BLaER1 treated with 17β-estradiol and CSF1 and Interleukin-3, amounts not matched to agents 10 nM and 100 nM (cell line): ENCODE data around the gene HELZ2.
A peak's percentile ranks its signal among the peaks of the same experiment; 100 is the strongest.

Source experiments
- H3K27ac ChIP-seq, 11 experiments: shearing (Covaris generic); formaldehyde crosslinking; 2 replicates each; pipeline ENCODE4 v1.8.1; 2022
- H3K27me3 ChIP-seq, 11 experiments: shearing (Covaris generic); formaldehyde crosslinking; 2 replicates each; pipeline ENCODE4 v1.8.1; 2022
- H3K36me3 ChIP-seq, 11 experiments: shearing (Covaris generic); formaldehyde crosslinking; 2 replicates each; pipeline ENCODE4 v1.8.1; 2022
- H3K4me1 ChIP-seq, 10 experiments: shearing (Covaris generic); formaldehyde crosslinking; 2 replicates each; pipeline ENCODE4 v1.8.1; 2022
- H3K4me2 ChIP-seq, 11 experiments: shearing (Covaris generic); formaldehyde crosslinking; 2 replicates each; pipeline ENCODE4 v1.8.1; 2022
- H3K4me3 ChIP-seq, 10 experiments: shearing (Covaris generic); formaldehyde crosslinking; 2 replicates each; pipeline ENCODE4 v1.8.1; 2022
- H3K9ac ChIP-seq, 11 experiments: shearing (Covaris generic); formaldehyde crosslinking; 2 replicates each; pipeline ENCODE4 v1.8.1; 2022
- H3K9me3 ChIP-seq, 11 experiments: shearing (Covaris generic); formaldehyde crosslinking; replicated peaks in 1 of 11; 2 replicates each; pipeline ENCODE4 v1.8.1; 2022
- H4K20me1 ChIP-seq, 11 experiments: shearing (Covaris generic); formaldehyde crosslinking; 2 replicates each; pipeline ENCODE4 v1.8.1; 2022
- Cebpa-rat ChIP-seq, 11 experiments: shearing (Covaris generic); IDR thresholded peaks; 2 replicates each; pipeline ENCODE4 v1.8.1; 2022

Gene HELZ2

DNA sequence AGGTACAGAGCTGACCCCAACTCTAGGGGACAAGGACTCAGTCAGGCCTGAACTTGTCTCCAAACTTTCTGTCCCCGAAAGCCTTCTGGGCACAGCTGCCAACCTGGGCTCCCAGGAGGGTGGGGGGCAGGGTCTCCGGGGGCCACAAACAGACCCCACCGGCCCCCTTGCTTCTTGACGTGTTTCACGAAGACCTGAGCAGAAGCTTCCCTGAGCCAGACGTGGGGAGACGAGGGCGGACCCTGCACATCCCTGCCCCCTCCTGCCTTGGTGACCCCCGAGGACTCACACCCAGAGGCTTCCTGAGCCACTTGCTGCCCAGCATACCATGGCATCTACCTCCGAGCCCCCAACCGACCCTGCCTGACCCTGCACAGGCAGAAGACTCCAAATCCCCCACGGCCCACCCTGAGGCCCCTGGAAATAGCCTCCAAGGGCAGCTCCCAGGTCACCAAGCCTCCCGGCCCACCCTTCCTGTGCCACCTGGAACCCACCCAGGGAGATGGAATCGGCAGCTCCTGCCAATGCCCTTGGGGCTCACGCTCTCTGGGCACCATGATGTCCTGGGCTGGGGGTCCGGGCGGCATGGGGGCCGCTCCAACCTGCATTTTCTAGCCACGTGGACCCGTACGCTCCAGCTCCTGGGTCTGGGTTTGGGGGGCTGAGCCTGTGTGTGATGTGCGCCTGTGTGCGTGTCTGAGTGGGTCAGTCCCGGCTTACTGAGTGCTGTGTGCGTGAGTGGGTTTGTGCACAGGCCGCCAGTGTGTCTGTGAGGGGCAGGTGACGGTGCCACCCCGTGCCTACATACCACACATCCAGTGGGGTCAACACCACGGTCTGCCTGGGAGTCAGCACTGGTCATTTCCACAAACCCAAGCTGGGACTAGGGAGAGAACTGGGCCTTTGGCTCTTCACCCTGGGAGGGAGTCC, 34.3 kb downstream of the HELZ2 start:
- Histone ChIP-seq H4K20me1 (peaks cover 0 to 59% (median 14%) of the 10 kb centered on the region in 11 experiments; a peak in 12 of 22 replicates), H3K27me3 (peaks cover 19 to 56% (median 38%) of the 10 kb centered on the region in 11 experiments), H3K4me1 (peaks cover 13 to 65% (median 59%) of the 10 kb centered on the region in 10 experiments), H3K4me3 (no peak overlapping the region), H3K9ac (0 out of 22 replicates have a peak overlapping the region, but pooled peaks of 1 of the 11 experiments have one; percentile 4), H3K4me2 (peak overlapping the region in 9 of 11 experiments; percentile 15 to 50 (median 47); a peak in 14 of 22 replicates), H3K36me3 (no peaks in the 10 kb centered on the region), H3K9me3 (no peaks in the 10 kb centered on the region), H3K27ac (no peak overlapping the region)
- TF ChIP-seq Cebpa-rat (IDR thresholded peaks at IDR 0.05): no peak

DNA sequence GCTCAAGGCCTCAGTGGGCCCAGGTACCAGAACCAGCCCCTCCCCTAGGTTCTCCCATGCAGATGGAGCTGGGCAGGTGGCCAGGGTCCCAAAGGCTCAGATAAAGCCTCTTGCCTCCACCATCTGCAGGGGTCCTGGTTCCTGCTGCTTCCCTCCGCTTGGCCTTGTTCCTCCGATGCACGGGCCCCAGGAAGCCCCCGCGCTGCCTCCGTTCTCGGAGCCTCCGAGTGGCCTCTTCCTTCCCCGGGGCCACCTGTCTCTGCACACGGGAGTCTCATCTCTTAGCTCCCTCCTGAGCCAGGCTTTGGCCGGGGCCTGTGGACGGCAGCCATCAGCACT, 35.0 kb downstream of the HELZ2 start:
- Histone ChIP-seq H3K36me3 (no peaks in the 10 kb centered on the region), H3K4me1 (peaks cover 13 to 72% (median 66%) of the 10 kb centered on the region in 10 experiments), H3K9ac (0 out of 22 replicates have a peak overlapping the region, but pooled peaks of 1 of the 11 experiments have one; percentile 4), H3K27ac (no peak overlapping the region), H3K27me3 (peaks cover 16 to 56% (median 38%) of the 10 kb centered on the region in 11 experiments; a peak in 21 of 22 replicates), H4K20me1 (peaks cover 0 to 59% (median 9%) of the 10 kb centered on the region in 11 experiments; a peak in 10 of 22 replicates), H3K4me2 (peak overlapping the region in 9 of 11 experiments; percentile 14 to 50 (median 47); a peak in 13 of 22 replicates), H3K4me3 (no peak overlapping the region), H3K9me3 (no peaks in the 10 kb centered on the region)
- no peak for TF ChIP-seq Cebpa-rat (IDR thresholded peaks at IDR 0.05)

- H4K20me1 ChIP-seq: peaks cover 0 to 63% (median 14%) of the 10 kb centered on the region in 11 experiments; a peak in 8 of 22 replicates
- no peak for TF ChIP-seq Cebpa-rat (IDR thresholded peaks at IDR 0.05)
- H3K9ac ChIP-seq: peak overlapping the region in 8 of 11 experiments; percentile 59 to 84 (median 74); a peak in 11 of 22 replicates
Observed at GRCh38 chr20:63538204-63539091, 35.6 kb downstream of the HELZ2 start.

DNA sequence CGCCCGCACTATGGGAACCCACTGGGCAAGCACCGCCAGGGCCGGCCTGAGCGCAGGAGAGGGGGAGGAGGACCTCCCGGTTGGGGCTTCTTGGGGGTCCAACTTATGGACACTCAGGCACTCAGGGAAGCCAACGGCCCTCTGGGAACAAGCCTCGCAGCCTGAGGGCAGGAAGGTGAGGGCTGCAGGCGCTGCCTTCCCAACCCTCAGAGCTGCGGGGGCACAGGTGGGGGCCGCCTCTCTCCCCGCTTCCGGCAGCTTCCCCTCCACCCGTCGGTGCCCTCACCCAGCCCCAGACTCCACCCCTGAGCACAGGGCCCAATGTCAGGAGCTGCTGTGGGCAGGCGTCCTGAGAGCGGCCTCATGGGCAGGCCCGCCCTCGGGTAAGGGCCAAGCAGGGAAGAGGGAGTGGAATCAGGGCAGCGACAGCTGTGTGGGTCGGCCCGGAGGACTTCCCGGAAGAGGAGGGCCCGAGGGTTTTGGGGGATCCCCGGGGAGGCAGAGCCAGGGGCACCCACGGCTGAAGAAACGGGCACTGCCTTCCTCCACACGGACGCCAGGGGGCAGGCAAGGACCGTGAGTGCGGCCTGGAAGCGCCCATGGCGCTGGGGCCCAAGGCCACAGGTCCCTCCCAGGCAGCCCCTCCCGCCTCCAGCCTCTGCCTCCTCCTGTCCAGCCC, 36.4 kb downstream of the HELZ2 start:
- H3K27ac ChIP-seq: peak overlapping the region; percentile 62 to 91 (median 79)
- H3K9me3 ChIP-seq: no peaks in the 10 kb centered on the region
- H3K4me1 ChIP-seq: peaks cover 13 to 81% (median 73%) of the 10 kb centered on the region in 10 experiments
- peak overlapping the region; percentile 87 to 99 (median 97) for H3K4me2 ChIP-seq
- H3K9ac ChIP-seq: peak overlapping the region; percentile 59 to 84 (median 75)
- no peaks in the 10 kb centered on the region for H3K36me3 ChIP-seq
- H4K20me1 ChIP-seq: peaks cover 0 to 55% (median 11%) of the 10 kb centered on the region in 11 experiments; a peak in 8 of 22 replicates
- H3K4me3 ChIP-seq: peak overlapping the region; percentile 42 to 72 (median 56)
- peaks cover 10 to 54% (median 34%) of the 10 kb centered on the region in 11 experiments; a peak in 20 of 22 replicates for H3K27me3 ChIP-seq
- TF ChIP-seq Cebpa-rat (IDR thresholded peaks at IDR 0.05): no peak

More at GRCh38 chr20:63538204-63539091, 35.6 kb downstream of the HELZ2 start:
- Histone ChIP-seq H3K27ac (peak overlapping the region in 4 of 11 experiments; percentile 79 to 88 (median 84); a peak in 8 of 22 replicates), H3K27me3 (peaks cover 10 to 56% (median 34%) of the 10 kb centered on the region in 11 experiments; a peak in 20 of 22 replicates), H3K4me3 (peak overlapping the region in 4 of 10 experiments; percentile 60 to 72 (median 62); a peak in 6 of 20 replicates), H3K4me2 (peak overlapping the region; percentile 39 to 99 (median 96)), H3K36me3 (no peaks in the 10 kb centered on the region), H3K9me3 (no peaks in the 10 kb centered on the region), H3K4me1 (peaks cover 13 to 78% (median 72%) of the 10 kb centered on the region in 10 experiments)

GRCh38 chr20:63536997-63537524, 37.0 kb downstream of the HELZ2 start, which contains the start of gene PTK6:
PTK6 (minus strand) TSS chr20:63537376; CDS start chr20:63537314, 62 bp downstream.
- Histone ChIP-seq H3K4me2 (peak within 1 kb of the TSS; percentile 87 to 99 (median 97)), H3K36me3 (no peaks in the 10 kb centered on the region), H3K27ac (peak within 1 kb of the TSS; percentile 62 to 91 (median 79)), H3K4me1 (peaks cover 13 to 83% (median 75%) of the 10 kb centered on the region in 10 experiments), H3K27me3 (peaks cover 10 to 58% (median 34%) of the 10 kb centered on the region in 11 experiments; a peak in 20 of 22 replicates), H3K9ac (peak within 1 kb of the TSS; percentile 59 to 84 (median 75)), H3K9me3 (no peaks in the 10 kb centered on the region), H4K20me1 (peaks cover 0 to 49% (median 10%) of the 10 kb centered on the region in 11 experiments; a peak in 8 of 22 replicates), H3K4me3 (peak within 1 kb of the TSS; percentile 42 to 72 (median 56))
- TF ChIP-seq Cebpa-rat (IDR thresholded peaks at IDR 0.05): no peak

- H3K4me3 ChIP-seq: peak overlapping the region; percentile 42 to 72 (median 56); a peak in 16 of 20 replicates
- H3K9ac ChIP-seq: peak overlapping the region; percentile 59 to 84 (median 75); a peak in 21 of 22 replicates
- no peaks in the 10 kb centered on the region for H3K9me3 ChIP-seq
- H3K4me2 ChIP-seq: peak overlapping the region; percentile 87 to 99 (median 97)
- H3K36me3 ChIP-seq: no peaks in the 10 kb centered on the region
- H4K20me1 ChIP-seq: peaks cover 0 to 43% (median 10%) of the 10 kb centered on the region in 11 experiments; a peak in 8 of 22 replicates
- H3K27ac ChIP-seq: peak overlapping the region; percentile 62 to 91 (median 79); a peak in 21 of 22 replicates
- TF ChIP-seq Cebpa-rat (IDR thresholded peaks at IDR 0.05): no peak
- H3K4me1 ChIP-seq: peaks cover 13 to 88% (median 73%) of the 10 kb centered on the region in 10 experiments
- peaks cover 10 to 56% (median 34%) of the 10 kb centered on the region in 11 experiments; a peak in 20 of 22 replicates for H3K27me3 ChIP-seq
Observed at GRCh38 chr20:63536241-63536977, 37.6 kb downstream of the HELZ2 start.
